GM11168 (cell line): ENCODE data around the gene ZC3H12C.
"Not testable (repeated sequence)": the region's sequence is repeated elsewhere in the genome, so short reads cannot be mapped to it uniquely, and the experiment has no call there.

Experiments used
- in situ Hi-C: fragments of 300-500 bp; cut with MboI; formaldehyde crosslinking; loops from one replicate; pipeline ENCODE4 v1.12.0; 2022; ENCODE audit warnings: low sequenced_read_pairs; ENCODE audit not compliant: unreplicated experiment

The ZC3H12C gene

GRCh38 chr11:110200836-110201235, 107.6 kb downstream of the ZC3H12C start:
- in situ Hi-C loops, result loop anchor here (5.0 kb wide), 2 partner anchors 176 to 236 kb away; no protein-coding TSS in a partner anchor

GRCh38 chr11:110207123-110207522, 113.9 kb downstream of the ZC3H12C start:
- in situ Hi-C loops, result no loop called here

GRCh38 chr11:110208678-110209312, 115.6 kb downstream of the ZC3H12C start:
- in situ Hi-C loops, result not testable (repeated sequence)

- in situ Hi-C loops, result not testable (repeated sequence)
Measured at GRCh38 chr11:110209313-110209694, 116.1 kb downstream of the ZC3H12C start.

- in situ Hi-C loops, result no loop called here
Measured at GRCh38 chr11:110217223-110217877, 124.2 kb downstream of the ZC3H12C start.

GRCh38 chr11:110217936-110218335, 124.7 kb downstream of the ZC3H12C start:
- in situ Hi-C loops, result no loop called here

GRCh38 chr11:110219006-110219785, 126.0 kb downstream of the ZC3H12C start:
- in situ Hi-C loops, result no loop called here
